Karpas-422 (cell line): ENCODE data around the gene KIAA1671. TPM values are rescaled to one million over a fixed set of nuclear protein-coding genes. Genes with fewer than 3 reads are reported as not detected.

Source experiments
- DNase-seq: peaks from one replicate; pipeline ENCODE4 v3.0.0-alpha.2; 2015
- H2AFZ ChIP-seq: fragments of 200-600 bp; sonication (generic); 2 replicates; pipeline ENCODE4 v1.6.1; 2014; ENCODE audit warnings: antibody characterized with exemption, low read length, mixed read lengths
- H3K27ac ChIP-seq: fragments of 200-600 bp; sonication (generic); 2 replicates; pipeline ENCODE4 v1.5.1; 2014; ENCODE audit warnings: mild to moderate bottlenecking, low read length, moderate library complexity
- H3K27me3 ChIP-seq: fragments of 200-600 bp; sonication (generic); 2 replicates; pipeline ENCODE4 v1.6.1; 2014; ENCODE audit warnings: low read length, mixed read lengths
- H3K36me3 ChIP-seq: fragments of 200-600 bp; sonication (generic); 2 replicates; pipeline ENCODE4 v1.6.1; 2014; ENCODE audit warnings: low read length, mixed read lengths; ENCODE audit not compliant: insufficient read depth
- H3K4me1 ChIP-seq: fragments of 200-600 bp; sonication (generic); 2 replicates; pipeline ENCODE4 v1.6.1; 2014; ENCODE audit warnings: mild to moderate bottlenecking, low read length, mixed read lengths
- H3K4me2 ChIP-seq: fragments of 200-600 bp; sonication (generic); 2 replicates; pipeline ENCODE4 v1.6.1; 2014; ENCODE audit warnings: low read length, low read depth, mild to moderate bottlenecking; ENCODE audit not compliant: poor library complexity, severe bottlenecking
- H3K4me3 ChIP-seq: fragments of 200-600 bp; sonication (generic); 2 replicates; pipeline ENCODE4 v1.5.1; 2014; ENCODE audit warnings: mild to moderate bottlenecking, antibody characterized with exemption, low read length, mixed read lengths
- H3K79me2 ChIP-seq: fragments of 200-600 bp; sonication (generic); 2 replicates; pipeline ENCODE4 v1.6.1; 2014; ENCODE audit warnings: mild to moderate bottlenecking, low read length, mixed read lengths
- H3K9ac ChIP-seq: fragments of 200-600 bp; sonication (generic); 2 replicates; pipeline ENCODE4 v1.6.0; 2014; ENCODE audit warnings: low read length
- H3K9me2 ChIP-seq: fragments of 200-600 bp; sonication (generic), shearing (Covaris generic); replicated peaks from 2 replicates; pipeline ENCODE4 v1.6.0; 2014; ENCODE audit warnings: mild to moderate bottlenecking, low read length, moderate library complexity; ENCODE audit not compliant: insufficient read depth
- H3K9me3 ChIP-seq: fragments of 300-700, 200-600 bp; sonication (generic); 2 replicates; pipeline ENCODE4 v1.6.1; 2014; ENCODE audit warnings: low read length, mixed read lengths
- H4K20me1 ChIP-seq: fragments of 200-600 bp; sonication (generic); 2 replicates; pipeline ENCODE4 v1.6.1; 2014; ENCODE audit warnings: mild to moderate bottlenecking, antibody characterized with exemption, low read length, low read depth; ENCODE audit not compliant: insufficient read depth
- total RNA-seq: library from RNA; depleted of rRNA; stranded (reverse); fragments of >200 nt; shearing (Covaris generic); gene quantifications from 2 replicates; pipeline ENCODE4 v1.2.3, GENCODE V29; 2014; ENCODE audit warnings: low replicate concordance

Gene KIAA1671
- total RNA-seq, 1 experiment from 2014 or later, result not detected

- Histone ChIP-seq H3K27ac (no peak overlapping the region), H3K4me1 (no peaks in the 10 kb centered on the region), H3K27me3 (no peaks in the 10 kb centered on the region), H2AFZ (no peak overlapping the region), H3K9ac (no peak overlapping the region), H3K9me2 (no peaks in the 10 kb centered on the region), H3K79me2 (no peaks in the 10 kb centered on the region), H3K36me3 (no peaks in the 10 kb centered on the region), H3K9me3 (no peaks in the 10 kb centered on the region), H3K4me3 (no peak overlapping the region), H3K4me2 (no peak overlapping the region), H4K20me1 (no peaks in the 10 kb centered on the region)
- DNase-seq, result no peak
Measured at GRCh38 chr22:25064894-25065560, 112.5 kb downstream of the KIAA1671 start.

GRCh38 chr22:25066861-25067435 is 114.4 kb downstream of the KIAA1671 start:
- H4K20me1 ChIP-seq, result no peaks in the 10 kb centered on the region
- H3K4me1 ChIP-seq, result no peaks in the 10 kb centered on the region
- H3K4me3 ChIP-seq, result no peak overlapping the region
- no peak overlapping the region for H2AFZ ChIP-seq
- no peaks in the 10 kb centered on the region for H3K27me3 ChIP-seq
- no peaks in the 10 kb centered on the region for H3K9me2 ChIP-seq
- no peaks in the 10 kb centered on the region for H3K9me3 ChIP-seq
- no peaks in the 10 kb centered on the region for H3K36me3 ChIP-seq
- DNase-seq, result no peak
- no peak overlapping the region for H3K4me2 ChIP-seq
- no peak overlapping the region for H3K27ac ChIP-seq
- H3K9ac ChIP-seq, result no peak overlapping the region
- H3K79me2 ChIP-seq, result no peaks in the 10 kb centered on the region

DNA sequence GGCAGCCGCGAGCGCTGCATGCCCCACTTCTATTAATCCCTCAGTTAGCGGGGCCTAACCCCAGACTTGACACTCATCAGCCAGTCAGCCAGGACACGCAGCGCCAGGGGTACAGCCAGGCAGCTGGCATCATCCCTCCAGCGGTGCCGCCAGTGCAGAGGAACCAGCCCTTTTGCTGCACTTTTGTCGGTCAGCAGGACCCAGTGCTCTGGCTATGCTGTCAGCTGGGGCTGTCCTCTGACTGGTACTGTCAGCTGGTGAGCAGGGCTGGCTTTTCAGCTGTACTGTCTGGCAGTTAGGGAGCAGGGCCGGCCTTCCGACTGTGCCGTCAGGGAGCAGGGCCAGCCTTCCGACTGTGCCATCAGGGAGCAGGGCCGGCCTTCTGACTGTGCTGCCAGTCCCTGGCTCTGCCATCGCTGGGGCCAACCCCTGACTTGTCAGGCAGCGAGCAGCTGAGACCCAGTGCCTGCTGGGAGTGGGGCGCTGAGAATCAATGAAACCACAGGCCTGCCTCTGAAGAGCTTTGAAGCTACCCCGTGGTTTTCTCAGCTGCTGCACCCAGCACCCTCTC is 115.4 kb downstream of the KIAA1671 start:
- DNase-seq, result no peak
- H3K27ac ChIP-seq, result no peak overlapping the region
- H4K20me1 ChIP-seq, result no peaks in the 10 kb centered on the region
- H3K9me3 ChIP-seq, result no peaks in the 10 kb centered on the region
- no peak overlapping the region for H3K4me2 ChIP-seq
- no peaks in the 10 kb centered on the region for H3K27me3 ChIP-seq
- H3K79me2 ChIP-seq, result no peaks in the 10 kb centered on the region
- H3K36me3 ChIP-seq, result no peaks in the 10 kb centered on the region
- H2AFZ ChIP-seq, result no peak overlapping the region
- H3K4me1 ChIP-seq, result no peaks in the 10 kb centered on the region
- no peaks in the 10 kb centered on the region for H3K9me2 ChIP-seq
- H3K9ac ChIP-seq, result no peak overlapping the region
- no peak overlapping the region for H3K4me3 ChIP-seq

- Histone ChIP-seq H3K4me1 (no peaks in the 10 kb centered on the region), H3K4me2 (no peak overlapping the region), H3K27ac (no peak overlapping the region), H3K9me2 (no peaks in the 10 kb centered on the region), H3K79me2 (no peaks in the 10 kb centered on the region), H3K9me3 (no peaks in the 10 kb centered on the region), H3K9ac (no peak overlapping the region), H3K27me3 (no peaks in the 10 kb centered on the region), H4K20me1 (no peaks in the 10 kb centered on the region), H3K4me3 (no peak overlapping the region), H2AFZ (no peak overlapping the region), H3K36me3 (no peaks in the 10 kb centered on the region)
- DNase-seq, result no peak
Measured at GRCh38 chr22:25068707-25069106, 116.2 kb downstream of the KIAA1671 start.

DNA sequence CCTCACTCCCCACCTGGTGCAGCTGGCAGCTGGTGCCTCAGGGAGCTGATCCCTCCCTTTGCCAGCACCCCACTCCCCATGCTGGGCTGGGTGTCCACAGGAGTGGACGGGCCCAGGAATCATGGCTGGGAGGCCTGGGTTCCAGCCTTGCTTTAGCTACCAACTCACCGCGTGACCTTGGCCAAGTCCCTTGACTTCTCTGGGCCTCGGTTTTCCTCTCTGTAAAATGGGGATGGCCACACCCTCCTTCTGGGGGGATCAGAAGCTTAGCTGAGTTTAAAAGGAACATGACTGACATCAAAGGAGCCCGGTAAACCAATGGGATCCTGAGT is 116.9 kb downstream of the KIAA1671 start:
- no peak overlapping the region for H3K9ac ChIP-seq
- no peaks in the 10 kb centered on the region for H3K36me3 ChIP-seq
- no peak overlapping the region for H3K4me2 ChIP-seq
- H3K9me2 ChIP-seq, result no peaks in the 10 kb centered on the region
- H4K20me1 ChIP-seq, result no peaks in the 10 kb centered on the region
- H2AFZ ChIP-seq, result no peak overlapping the region
- H3K9me3 ChIP-seq, result no peaks in the 10 kb centered on the region
- no peak for DNase-seq
- H3K4me1 ChIP-seq, result no peaks in the 10 kb centered on the region
- no peak overlapping the region for H3K4me3 ChIP-seq
- no peaks in the 10 kb centered on the region for H3K27me3 ChIP-seq
- no peaks in the 10 kb centered on the region for H3K79me2 ChIP-seq
- H3K27ac ChIP-seq, result no peak overlapping the region

DNA sequence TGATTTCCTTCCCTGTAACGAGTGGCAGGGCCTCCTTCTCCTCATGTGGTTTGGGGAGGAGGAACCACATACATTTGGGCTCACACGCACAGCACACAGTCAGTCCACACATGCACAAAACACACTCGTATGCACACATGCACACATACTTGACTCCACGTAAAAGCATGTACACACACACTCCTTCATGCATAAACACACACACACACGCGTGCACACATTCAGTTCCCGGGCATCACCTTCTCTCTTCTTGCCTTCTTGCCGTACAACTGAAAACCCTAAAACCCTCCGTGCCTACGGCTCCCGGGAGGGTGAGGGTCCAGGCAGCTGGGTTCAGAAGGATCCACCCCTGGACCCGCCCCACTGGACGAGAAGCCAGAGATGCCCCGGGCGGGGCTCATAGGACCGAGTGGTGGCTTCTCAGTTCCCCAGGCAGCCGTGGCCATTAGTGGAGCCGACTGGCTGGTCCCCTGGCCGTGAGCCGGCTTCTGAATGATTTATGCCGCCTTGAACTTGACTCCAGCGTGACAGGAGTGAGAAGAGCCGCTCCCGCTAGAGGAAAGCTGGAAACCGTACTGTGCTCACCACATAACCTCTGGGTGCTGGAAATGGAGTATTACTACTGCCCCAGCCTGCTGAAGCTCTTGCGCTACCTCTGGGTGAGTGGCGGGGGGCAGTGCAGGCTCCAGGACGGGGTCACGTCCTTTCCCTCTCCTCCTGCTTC is 117.4 kb downstream of the KIAA1671 start:
- no peaks in the 10 kb centered on the region for H3K27me3 ChIP-seq
- no peaks in the 10 kb centered on the region for H3K36me3 ChIP-seq
- no peaks in the 10 kb centered on the region for H3K9me2 ChIP-seq
- no peak overlapping the region for H3K9ac ChIP-seq
- no peak overlapping the region for H3K27ac ChIP-seq
- no peak overlapping the region for H3K4me3 ChIP-seq
- no peaks in the 10 kb centered on the region for H3K79me2 ChIP-seq
- DNase-seq, result no peak
- no peaks in the 10 kb centered on the region for H4K20me1 ChIP-seq
- H3K4me1 ChIP-seq, result no peaks in the 10 kb centered on the region
- H3K4me2 ChIP-seq, result no peak overlapping the region
- no peaks in the 10 kb centered on the region for H3K9me3 ChIP-seq
- no peak overlapping the region for H2AFZ ChIP-seq

DNA sequence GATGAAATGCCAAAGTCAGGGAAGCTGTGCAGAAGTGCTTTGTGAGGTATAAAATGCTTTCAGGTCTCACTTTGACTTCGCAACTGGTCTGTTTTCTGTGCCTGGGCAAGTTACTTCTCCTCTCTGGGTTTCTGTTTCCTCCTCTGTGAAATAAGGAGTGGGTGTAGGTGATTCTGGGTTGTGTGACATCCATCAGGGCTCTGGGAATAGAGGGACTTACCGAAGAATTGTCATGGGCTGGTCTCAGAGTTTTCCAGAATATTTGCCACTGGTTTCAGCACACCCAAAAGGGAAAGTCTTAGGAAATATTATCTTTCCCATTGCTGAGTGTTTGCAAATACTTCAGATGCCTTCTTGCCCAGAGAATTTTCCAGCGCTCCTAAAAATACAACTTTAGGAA is 118.4 kb downstream of the KIAA1671 start:
- Histone ChIP-seq H3K4me2 (no peak overlapping the region), H3K9me3 (no peaks in the 10 kb centered on the region), H3K27ac (no peak overlapping the region), H3K4me3 (no peak overlapping the region), H4K20me1 (no peaks in the 10 kb centered on the region), H3K79me2 (no peaks in the 10 kb centered on the region), H2AFZ (no peak overlapping the region), H3K4me1 (no peaks in the 10 kb centered on the region), H3K9me2 (no peaks in the 10 kb centered on the region), H3K36me3 (no peaks in the 10 kb centered on the region), H3K9ac (no peak overlapping the region), H3K27me3 (no peaks in the 10 kb centered on the region)
- no peak for DNase-seq

GRCh38 chr22:25071720-25072119 is 119.2 kb downstream of the KIAA1671 start:
- H3K27me3 ChIP-seq, result no peaks in the 10 kb centered on the region
- no peak overlapping the region for H3K9ac ChIP-seq
- H3K4me3 ChIP-seq, result no peak overlapping the region
- H3K4me2 ChIP-seq, result no peak overlapping the region
- H3K9me3 ChIP-seq, result no peaks in the 10 kb centered on the region
- H3K4me1 ChIP-seq, result no peaks in the 10 kb centered on the region
- DNase-seq, result no peak
- no peak overlapping the region for H3K27ac ChIP-seq
- no peaks in the 10 kb centered on the region for H3K36me3 ChIP-seq
- no peak overlapping the region for H2AFZ ChIP-seq
- no peaks in the 10 kb centered on the region for H4K20me1 ChIP-seq
- no peaks in the 10 kb centered on the region for H3K79me2 ChIP-seq
- H3K9me2 ChIP-seq, result no peaks in the 10 kb centered on the region
